T follicular helper cell (primary cell): ENCODE results near the gene RORC.
"Not testable (repeated sequence)": the region's sequence is repeated elsewhere in the genome, so short reads cannot be mapped to it uniquely, and the experiment has no call there.

Source experiments
- DNase-seq: peaks from one replicate; pipeline ENCODE4 v3.0.0-alpha.2; 2020; ENCODE audit warnings: low read depth
- total RNA-seq, 2 experiments: gene quantifications; one replicate each; lab custom pipeline; 2026; lab: John Stamatoyannopoulos, UW

Gene RORC
- 30.1 to 34.0 reads per million in 2 experiments for total RNA-seq

DNA sequence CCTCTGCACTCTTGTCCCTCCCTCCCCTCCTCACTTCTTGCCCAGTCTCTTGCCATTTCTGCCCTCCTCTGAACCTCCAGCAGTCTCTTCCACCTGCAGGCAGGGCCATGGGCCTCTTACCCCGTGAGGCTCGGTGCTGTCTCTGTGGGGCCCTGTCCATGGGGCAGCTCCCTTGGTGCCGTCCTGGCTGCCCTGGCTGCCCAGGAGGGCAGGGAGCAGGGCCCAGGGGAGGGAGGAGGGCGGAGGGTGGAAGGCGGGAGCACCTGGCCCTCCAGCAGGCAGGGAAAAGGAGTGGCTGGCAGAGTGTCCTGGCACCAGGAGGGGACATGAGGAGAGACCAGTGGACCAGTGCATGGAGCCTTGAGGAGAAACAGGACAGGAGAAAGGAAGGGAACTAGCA is at the start of gene RORC:
Gene RORC (minus strand): TSS at position 198 of the 400 bp plus-strand sequence. CDS start 38 bp downstream, at position 160.
- DNase-seq, result no peak

DNA sequence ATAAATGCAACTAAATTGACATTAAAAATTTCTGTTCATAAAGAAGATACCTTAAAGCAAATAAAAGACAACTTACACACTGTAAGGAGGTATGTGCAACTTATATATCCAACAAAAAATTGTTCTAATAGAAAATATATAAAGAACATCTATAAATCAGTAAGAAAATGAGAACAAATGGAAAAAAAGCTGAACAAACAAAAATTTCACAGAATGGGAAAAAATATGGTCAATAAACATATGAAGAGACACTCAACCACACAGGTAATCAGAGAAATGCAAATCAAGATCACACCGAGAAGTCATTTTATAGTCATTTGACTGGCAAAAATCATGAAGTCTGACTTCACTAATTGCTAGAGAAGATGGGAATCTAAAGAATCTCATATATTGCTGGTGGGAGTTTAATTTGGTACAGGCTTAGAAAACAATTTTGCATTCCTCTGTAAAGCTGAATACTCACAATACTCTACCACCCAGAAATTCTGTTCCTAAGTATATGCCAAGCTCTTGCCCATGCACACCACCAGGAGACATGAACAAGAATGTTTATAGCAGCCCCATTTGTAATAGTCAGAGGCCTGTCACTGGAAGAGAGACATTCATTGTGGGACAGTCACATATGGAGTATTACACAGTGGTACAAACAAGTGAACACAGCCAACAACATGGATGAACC is 44.0 kb upstream of the RORC start:
- DNase-seq, result no peak

DNA sequence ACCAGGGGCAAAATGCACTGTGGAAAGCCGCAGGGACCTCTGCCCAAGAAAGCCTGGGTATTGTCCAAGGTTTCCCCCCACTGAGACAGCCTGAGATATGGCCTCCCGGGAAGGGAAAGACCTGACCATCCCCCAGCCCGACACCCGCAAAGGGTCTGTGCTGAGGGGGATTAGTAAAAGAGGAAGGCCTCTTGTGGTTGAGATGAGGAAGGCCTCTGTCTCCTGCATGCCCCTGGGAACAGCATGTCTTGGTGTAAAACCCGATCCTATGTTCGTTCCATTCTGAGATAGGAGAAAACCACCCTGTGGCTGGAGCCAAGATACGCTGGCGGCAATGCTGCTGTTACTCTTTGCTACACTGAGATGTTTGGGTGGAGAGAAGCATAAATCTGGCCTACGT is 41.2 kb upstream of the RORC start:
- not testable (repeated sequence) for DNase-seq

DNA sequence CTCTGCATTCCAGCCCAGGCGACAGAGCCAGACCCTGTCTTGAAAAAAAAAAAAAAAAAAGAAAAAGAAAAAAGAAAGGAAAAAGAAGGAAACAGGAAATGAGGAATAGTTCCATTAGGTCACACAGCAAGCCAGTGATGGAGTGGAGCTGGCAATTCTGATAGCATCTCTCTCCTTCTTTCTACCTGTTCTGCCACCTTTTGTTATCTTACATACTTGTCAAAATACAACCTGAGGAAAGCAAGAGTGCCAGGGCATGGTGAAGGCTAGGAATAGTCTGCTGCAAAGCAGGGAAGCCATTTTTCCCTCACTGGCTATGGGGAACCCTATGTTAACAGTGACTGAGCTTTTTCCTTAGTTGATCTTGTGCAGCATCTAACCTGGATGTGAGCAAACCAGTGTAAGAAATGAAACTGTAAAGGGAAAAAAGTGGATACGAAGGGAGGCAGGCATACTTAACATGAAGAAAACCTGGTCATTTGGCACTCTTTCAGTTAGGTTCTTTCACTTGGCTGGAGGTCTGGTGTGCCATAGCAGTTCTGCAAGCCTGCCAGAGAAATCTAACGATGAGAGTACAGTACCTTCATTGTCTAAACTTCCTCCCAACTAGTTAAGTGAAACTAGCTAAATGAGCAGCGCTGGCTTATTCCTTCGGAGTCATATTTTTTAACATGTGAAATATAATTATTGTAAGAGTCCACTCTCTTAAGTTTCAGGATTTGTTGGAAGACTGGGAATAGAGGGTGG is 39.9 kb upstream of the RORC start:
- no peak for DNase-seq

DNA sequence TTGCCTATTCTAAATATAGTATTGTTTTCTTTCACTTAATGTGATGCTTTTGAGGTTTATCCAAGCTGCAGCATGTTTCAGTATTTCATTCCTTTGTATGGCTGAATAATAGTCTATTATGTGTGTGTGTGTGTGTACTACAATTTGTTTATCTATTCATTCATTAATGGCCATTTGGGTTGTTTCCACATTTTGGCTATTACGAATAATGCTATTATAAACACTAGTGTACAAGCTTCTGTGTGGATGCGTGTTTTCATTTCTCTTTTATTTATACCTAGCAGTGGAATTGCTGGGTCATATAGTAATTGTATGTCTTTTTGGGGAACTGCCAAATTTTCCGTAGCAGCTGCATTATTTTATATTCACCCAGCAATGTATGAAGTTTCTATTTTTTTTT is 36.9 kb upstream of the RORC start:
- DNase-seq, result no peak

DNA sequence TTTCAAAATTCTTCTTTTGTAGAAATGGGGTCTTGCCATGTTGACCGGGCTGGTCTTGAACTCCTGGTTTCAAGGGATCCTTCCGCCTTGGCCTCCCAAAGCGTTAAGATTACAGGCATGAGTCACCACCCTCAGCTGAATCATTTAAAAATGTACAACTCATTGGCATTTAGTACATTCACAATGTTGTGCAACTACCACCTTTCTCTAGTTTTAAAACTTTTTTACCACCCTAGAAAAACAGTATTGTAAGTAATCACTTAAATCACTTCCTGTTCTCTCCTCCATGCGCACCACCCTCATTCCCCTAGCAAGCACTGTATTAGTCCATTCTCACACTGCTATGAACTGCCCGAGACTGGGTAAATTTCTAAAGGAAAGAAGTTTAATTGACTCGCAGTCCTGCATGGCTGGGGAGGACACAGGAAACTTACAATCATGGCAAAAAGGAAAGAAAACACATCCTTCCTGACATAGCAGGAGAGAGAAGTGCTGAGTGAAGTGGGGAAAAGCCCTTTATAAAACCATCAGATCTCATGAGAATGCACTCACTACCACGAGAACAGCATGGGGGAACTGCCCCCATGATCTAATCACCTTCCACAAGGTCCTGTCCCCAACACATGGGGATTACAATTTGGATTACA is 36.3 kb upstream of the RORC start:
- no peak for DNase-seq

DNA sequence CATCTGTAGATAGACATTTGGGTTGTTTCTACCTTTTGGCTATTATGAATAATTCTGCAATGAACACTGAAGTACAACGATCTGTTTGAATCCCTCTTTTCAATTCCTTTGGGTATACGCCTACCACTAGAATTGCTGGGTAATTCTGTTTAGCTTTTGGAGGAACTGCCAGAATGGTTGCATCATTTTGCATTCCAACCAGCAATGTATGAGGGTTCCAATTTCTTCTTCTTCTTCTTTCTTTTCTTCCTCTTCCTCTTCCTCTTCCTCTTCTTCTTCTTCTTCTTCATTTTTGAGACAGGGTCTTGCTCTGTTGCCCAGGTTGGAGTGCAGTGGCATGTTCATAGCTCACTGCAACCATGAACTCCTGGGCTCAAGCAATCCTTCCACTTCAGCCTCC is 35.7 kb upstream of the RORC start:
- DNase-seq, result no peak

DNA sequence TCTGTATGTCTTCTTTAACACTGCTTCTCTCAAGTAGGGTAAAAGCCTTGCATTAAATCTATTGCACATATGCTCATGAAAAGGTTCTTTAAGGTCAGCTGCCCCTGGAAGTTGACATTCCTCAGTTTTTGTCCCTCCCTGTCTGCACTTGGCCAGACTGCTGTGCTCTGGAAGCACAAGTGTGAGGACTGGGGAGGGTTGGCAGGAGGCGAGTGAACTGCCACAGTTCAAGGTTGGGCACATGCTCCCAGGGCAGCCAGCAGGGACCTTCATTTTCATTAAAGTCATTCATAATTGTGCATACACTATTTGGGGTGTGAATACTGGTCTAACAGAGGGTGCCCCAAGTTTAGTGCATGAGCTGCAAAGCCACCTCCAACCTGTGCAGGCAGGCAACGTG is 32.8 kb upstream of the RORC start:
- no peak for DNase-seq

DNA sequence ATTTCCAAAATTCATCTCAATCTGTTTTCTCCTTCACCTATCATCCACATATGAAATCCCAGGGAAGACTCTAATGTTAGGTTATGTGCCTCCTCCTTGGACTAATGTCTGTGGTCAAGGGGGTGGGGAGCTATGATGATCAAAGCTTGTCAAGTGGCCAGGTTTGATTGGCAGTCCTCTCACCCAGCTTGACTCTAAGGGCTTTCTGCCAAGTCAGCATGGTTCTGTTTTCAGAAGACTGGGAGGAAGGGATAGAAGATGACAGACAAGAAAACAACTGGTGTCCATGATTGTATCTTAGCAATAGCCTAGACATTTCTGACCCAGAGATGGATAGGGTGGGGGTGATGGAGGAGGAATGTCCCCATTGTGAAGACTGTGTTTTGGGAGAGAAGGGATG is 31.0 kb upstream of the RORC start:
- DNase-seq, result no peak

DNA sequence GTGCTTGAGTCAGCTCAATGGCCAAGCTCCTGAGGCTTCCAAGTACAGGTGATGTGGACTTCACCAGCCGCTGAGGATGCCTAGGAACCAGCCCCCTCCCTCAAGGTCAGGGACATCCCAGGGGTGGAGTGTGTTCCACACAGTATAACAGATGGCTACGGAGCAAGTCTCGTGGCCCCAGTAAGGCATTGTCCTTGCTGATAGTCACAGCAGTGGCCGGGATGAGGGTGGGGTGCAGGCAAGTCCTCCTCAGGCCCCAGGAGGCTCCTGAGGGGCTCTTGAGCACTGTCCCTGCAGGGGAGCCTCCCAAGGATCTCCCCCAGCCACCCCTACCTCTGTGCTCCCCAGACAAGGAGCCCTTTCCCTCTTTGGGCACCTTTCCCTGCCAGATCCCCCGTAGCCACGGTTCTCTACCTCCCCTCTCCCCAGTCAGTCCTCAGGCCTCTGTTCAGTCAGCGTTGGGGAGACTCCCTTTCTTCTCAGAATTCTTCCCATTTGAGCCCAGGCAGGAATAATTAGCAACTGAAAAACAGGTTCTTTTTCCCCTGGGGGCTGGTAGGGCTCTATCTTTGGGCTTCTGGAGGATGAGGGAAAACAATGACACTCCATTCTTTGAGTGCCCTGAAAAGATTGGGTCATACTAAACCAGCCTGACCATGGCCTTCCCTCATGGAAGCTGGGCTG is 29.0 kb upstream of the RORC start:
- DNase-seq, result no peak

DNA sequence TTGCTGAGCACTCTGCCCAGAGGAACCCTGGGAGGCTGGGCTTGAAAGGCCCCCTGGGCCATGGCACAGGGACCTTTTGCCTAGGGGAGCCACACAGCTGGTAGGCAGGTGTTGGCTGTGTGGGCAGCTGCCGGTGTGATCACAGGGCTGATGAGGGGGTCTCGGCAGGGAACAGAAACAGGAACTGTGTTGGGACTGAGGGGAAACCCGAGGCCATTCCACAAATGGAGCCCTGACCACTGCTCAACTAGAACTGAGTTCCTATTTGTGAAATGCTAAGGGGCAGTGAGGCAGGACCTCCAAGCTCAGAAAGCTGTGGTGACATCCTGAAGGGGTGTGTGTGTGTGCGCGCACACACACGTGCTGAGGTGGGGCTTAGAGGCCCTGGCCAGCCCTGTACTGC is 28.3 kb upstream of the RORC start:
- DNase-seq, result no peak

DNA sequence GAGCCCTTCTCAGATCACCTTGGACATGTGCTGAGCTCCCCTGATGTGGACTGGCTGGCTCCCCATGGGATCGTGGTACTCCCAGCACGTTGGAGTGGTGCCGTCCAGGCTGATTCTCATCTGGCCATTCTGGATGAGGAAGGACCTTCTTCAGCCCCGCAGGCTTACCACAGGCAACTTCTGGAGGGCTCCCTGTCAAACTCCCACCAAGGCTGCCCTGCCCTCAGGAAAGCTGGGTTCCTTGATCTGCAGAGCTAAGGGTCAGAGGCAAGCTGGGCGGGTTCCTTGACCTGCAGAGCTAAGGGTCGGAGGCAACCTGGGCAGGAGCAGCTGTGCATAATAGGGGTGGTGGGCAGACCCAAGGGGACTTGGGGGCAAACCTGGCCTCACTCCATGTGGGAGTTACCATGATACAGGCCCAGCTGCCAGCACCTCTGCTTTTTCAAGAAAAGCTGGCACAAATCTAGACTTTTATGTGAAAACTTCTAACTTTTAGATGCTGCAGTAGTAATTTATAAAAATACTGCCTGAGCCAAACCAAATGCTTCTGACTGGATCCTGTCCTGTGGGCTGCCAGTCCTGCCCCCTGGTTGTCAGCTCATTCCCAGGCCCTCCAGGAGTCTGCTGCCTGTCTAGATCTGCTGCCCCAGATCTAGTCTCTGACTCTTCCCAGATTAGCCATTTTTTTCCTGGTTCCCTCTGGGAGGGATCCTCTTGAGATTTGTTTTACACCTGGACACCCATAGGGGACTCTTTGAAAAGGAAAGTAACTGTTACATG is 27.5 kb upstream of the RORC start:
- DNase-seq, result no peak

DNA sequence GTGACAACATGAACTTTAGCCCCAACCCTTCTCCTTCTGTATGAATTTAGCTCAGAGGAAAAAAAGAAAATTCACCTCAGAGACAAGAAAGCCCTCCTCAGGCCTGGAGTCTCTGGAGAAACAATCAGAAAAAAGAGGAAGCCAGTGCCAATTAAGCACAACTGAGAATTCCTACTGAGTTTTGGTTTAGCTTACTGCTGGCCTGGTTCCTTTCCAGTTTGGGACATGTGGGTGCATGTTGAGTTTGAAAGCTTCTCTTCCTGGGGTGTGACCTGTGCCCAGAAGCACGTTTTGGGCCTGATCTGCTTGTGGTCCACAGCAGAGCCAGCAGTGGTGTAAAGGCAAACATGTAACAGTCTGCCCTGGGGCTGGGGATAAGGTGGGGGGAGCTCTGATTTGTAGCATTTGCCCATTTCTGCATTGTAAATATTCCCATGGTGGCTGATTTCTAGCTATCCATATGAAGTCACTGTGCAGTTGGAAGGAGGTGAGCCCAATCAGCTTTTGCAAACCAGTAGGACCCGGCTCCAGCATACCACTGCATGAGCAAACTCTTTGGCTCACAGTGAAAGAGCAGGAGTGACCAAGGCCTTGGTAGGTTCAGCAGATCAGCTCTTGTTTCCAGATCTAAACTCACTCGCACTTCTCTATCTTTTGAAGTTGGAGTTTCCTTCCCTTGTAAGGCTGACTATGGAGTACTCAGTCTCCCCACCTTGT is 26.6 kb upstream of the RORC start:
- no peak for DNase-seq

DNA sequence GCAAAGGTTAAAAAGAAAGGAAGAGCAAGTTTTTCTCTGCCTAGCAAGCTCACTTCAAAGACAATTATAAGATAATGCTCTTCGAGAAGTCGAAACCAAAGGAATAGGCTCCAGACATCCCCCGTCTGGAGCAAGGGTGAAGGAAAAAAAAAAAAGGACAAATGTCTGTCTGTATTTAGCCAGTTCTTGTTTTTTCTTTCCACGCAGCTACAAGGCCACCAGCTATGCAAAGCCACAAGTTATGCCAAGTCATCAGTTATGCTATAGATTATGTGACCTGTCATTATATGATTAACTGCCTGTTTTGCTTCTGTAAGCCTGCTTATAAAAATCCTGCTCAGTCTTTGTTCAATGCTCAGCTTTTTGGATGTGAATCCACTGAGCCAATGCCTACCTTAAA is 24.3 kb upstream of the RORC start:
- DNase-seq, result no peak

DNA sequence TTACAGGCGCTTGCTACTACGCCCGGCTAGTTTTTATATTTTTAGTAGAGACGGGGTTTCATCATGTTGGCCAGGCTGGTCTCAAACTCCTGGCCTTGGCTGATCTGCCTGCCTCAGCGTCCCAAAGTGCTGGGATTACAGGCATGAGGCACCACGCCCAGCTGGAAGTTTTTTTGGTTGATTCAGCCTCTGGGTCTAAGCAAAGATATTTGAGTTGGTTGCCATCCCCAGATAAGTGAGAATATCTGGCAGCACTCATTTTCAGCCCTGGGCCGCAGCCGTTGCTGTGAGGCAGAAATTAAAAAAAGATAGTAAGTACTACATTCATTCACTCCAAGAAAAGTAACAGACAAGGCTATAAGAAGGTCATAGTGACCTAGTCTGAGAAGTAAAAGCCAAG is 23.9 kb upstream of the RORC start:
- DNase-seq, result not testable (repeated sequence)

DNA sequence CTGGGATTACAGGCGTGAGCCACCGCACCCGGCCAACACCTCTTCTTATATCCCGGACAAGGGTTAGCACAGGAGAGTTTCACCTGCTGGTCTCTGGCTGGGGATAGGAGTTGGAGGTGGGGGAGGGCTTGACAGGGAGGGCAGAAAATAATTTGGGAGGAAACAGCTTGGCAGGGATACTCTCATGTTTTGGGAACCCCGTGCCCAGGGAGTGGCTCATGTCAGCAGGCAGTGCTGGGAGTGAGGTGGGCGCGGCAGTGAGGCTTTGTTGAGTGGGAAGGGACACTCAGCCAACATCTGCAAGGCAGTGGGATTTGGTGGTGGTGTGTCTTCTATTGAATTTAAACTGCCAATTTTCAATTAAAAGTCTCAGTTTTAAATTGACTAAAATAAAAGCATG is 23.1 kb upstream of the RORC start:
- no peak for DNase-seq

DNA sequence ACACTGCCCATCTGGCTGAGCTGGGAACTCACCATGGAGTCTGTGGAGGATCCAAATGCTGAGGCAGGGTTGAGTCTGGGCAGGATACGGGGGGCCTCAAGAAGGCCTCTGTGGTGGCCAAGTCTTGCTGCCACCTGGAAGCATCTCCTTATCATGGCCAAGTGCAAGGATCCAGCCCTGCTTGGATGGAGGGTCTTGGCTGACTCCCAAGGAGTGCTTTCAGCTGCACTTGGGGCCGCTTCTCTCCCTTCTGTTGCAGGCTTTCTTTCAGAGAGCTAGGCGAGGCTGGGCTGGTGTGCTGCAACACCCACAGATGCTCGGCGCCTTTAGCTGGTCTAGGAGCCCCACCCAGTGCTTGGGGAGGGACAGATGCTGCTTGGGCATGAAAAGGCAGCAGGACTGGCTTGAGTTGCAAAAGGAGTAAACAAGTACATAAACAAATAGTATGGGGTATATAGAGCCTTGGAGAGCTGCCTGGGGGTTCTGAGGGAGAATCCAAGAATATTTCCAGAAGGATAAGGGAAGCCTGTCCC is 21.9 kb upstream of the RORC start, which contains the start of gene THEM5:
Gene THEM5 (minus strand): TSS at position 302 of the 533 bp plus-strand sequence. CDS start 147 bp downstream, at position 155.
- DNase-seq, result no peak

DNA sequence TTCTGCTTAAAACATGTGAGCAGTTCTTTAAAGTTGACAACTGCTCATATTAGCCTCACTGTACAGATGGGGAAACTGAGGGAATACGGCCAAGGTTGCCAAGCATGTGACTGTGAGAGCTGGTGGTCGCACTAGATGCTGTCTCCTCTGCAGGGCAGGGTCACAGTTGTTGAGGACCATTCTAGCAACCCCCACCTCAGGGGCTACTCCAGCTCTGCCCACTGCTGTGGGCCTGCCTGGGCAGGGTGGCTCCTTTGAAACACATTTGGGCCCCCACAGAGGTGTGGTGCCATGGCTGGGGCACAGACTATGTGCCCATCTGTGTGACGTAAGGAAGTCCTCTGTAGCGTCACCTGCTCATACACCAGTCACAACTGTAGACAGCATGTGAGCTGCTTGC is 21.1 kb upstream of the RORC start:
- no peak for DNase-seq

DNA sequence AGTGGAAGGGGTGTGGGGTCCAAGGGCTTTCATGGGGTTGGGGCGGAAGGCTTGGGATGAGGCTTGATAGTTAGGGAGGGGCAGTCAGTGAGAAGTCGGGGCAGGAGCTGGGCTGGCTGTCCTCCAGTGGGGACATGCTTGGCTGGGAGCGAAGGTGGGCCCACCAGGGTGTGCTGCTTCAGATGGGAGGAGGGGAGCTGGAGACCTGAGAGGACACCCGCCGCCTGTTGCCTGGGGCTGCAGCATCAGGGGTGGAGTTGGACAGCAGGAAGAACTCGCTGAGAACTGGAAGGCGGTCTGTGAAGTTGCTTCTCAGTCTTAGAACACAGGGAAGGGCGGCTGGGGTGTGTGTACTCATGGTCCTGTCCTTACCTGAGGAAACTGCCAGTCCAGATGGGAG is 20.3 kb upstream of the RORC start:
- DNase-seq, result no peak

DNA sequence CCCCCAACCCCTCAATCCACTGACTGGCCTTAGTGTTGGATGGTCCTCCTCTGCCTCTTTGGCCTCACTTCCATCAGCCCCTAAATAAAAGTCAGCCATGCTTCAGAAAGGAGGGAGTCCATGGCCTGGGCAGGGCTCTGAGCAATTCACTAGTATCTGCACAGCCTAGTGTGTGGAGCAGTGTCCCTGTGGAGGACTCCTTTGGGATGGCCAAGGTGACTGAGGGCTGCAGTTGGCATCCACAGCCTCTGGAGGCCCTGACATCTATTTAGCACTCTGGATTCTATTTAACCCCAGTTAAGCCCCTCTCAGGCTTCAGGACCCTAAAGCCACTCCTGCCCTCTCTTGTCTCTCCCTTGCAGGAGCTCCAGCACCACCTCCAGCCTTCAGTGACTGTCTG is 18.3 kb upstream of the RORC start:
- no peak for DNase-seq

DNA sequence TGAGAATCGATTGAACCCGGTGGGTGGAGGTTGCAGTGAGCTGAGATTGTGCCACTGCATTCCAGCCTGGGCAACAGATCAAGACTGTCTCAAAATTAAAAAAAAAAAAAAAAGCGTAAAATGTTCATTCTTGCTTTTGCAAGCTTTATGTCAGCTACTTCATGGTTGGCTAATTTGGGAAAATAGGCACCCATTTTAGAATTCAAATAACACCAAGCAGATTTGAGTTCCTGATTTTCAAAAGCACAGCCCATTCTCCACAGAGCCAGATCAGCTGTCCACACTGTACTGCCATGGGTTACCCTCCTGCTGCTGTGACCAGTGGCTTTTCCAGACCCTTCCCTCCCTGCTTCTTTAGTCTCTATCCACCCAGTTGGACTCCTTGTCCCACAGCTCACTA is 17.5 kb upstream of the RORC start:
- DNase-seq, result no peak
